Endodermal cell (in vitro differentiated cells): ENCODE data around the gene COL4A5. TPM values are rescaled to one million over a fixed set of nuclear protein-coding genes. Genes with fewer than 3 reads are reported as not detected.
A peak's percentile ranks its signal among the peaks of the same experiment; 100 is the strongest.

Source experiments
- DNase-seq: peaks from one replicate; pipeline ENCODE4 v3.0.0-alpha.2; 2017
- H3K27ac ChIP-seq: 2 replicates; pipeline ENCODE4 v1.5.1; 2013; ENCODE audit warnings: mild to moderate bottlenecking, low read depth, low read length, moderate library complexity
- H3K27me3 ChIP-seq: 2 replicates; pipeline ENCODE4 v1.6.1; 2013; ENCODE audit warnings: mild to moderate bottlenecking, low read length, moderate library complexity; ENCODE audit not compliant: insufficient read depth, control insufficient read depth, poor library complexity, severe bottlenecking
- H3K36me3 ChIP-seq: 2 replicates; pipeline ENCODE4 v1.7.0; 2013; ENCODE audit warnings: mild to moderate bottlenecking, low read length, moderate library complexity; ENCODE audit not compliant: control insufficient read depth, insufficient read depth
- H3K4me1 ChIP-seq: one replicate; pipeline ENCODE4 v1.7.0; 2013; ENCODE audit warnings: low read length; ENCODE audit not compliant: control insufficient read depth, insufficient read depth
- H3K4me3 ChIP-seq: 2 replicates; pipeline ENCODE4 v1.5.1; 2013; ENCODE audit warnings: mild to moderate bottlenecking, low read length, moderate library complexity
- H3K9ac ChIP-seq: 2 replicates; pipeline ENCODE4 v1.6.1; 2013; ENCODE audit warnings: mild to moderate bottlenecking, low read length, moderate library complexity; ENCODE audit not compliant: poor library complexity, severe bottlenecking; ENCODE audit errors: extremely low read depth
- H3K9me3 ChIP-seq: 2 replicates; pipeline ENCODE4 v1.6.1; 2013; ENCODE audit warnings: mild to moderate bottlenecking, low read length, moderate library complexity; ENCODE audit not compliant: control insufficient read depth
- H3K27ac Mint-ChIP-seq: 2 replicates; pipeline ENCODE4 v1.8.0; 2020; ENCODE audit warnings: mixed read lengths
- H3K27me3 Mint-ChIP-seq: 2 replicates; pipeline ENCODE4 v1.8.0; 2021; ENCODE audit warnings: mild to moderate bottlenecking, mixed read lengths; ENCODE audit not compliant: insufficient read depth
- H3K36me3 Mint-ChIP-seq: 2 replicates; pipeline ENCODE4 v1.8.0; 2020; ENCODE audit warnings: low read depth, mixed read lengths
- H3K4me1 Mint-ChIP-seq: 2 replicates; pipeline ENCODE4 v1.8.0; 2020; ENCODE audit warnings: mixed read lengths
- H3K4me3 Mint-ChIP-seq: 2 replicates; pipeline ENCODE4 v1.8.0; 2020; ENCODE audit warnings: mild to moderate bottlenecking, moderate library complexity, mixed read lengths
- H3K9me3 Mint-ChIP-seq: 2 replicates; pipeline ENCODE4 v1.8.0; 2020; ENCODE audit warnings: mild to moderate bottlenecking, mixed read lengths
- WGBS, 2 experiments: methylation state at CpG; one replicate each; pipeline versions ENCODE4 v1.1.5 to v1.1.7; 2013; ENCODE audit warnings: missing lambda C conversion rate in 2 of 2, mixed read lengths in 1 of 2; ENCODE audit not compliant: insufficient coverage in 1 of 2, insufficient read length in 1 of 2; 5-methylcytosine and 5-hydroxymethylcytosine counted together
- total RNA-seq, 2 donors: library from RNA; stranded (reverse); fragmentation: NEBNext Ultra II Directional in 1 of 2; extraction: Animal tissue kit (Norgen Biotek cat#: 25700) in 1 of 2; gene quantifications; 2 replicates in 1 of 2; 3 replicates in 1 of 2; pipeline ENCODE4 v1.2.1, GENCODE V29; 2021
- TF ChIP-seq, protein P1 (sequence below): fragments of 200-600 bp; sonication (generic); conservative IDR thresholded peaks from 2 replicates; pipeline ENCODE4 v1.5.0; 2021; ENCODE audit warnings: antibody characterized with exemption, mild to moderate bottlenecking

COL4A5 gene
- total RNA-seq, 2 donors from 2014 or later = 212 to 365 TPM

- WGBS, 2 experiments = 60 to 89% methylated on average over 1 of the region's 1 CpG
- peak overlapping the region; percentile 88 for H3K27ac Mint-ChIP-seq
- TF ChIP-seq, protein P1, sequence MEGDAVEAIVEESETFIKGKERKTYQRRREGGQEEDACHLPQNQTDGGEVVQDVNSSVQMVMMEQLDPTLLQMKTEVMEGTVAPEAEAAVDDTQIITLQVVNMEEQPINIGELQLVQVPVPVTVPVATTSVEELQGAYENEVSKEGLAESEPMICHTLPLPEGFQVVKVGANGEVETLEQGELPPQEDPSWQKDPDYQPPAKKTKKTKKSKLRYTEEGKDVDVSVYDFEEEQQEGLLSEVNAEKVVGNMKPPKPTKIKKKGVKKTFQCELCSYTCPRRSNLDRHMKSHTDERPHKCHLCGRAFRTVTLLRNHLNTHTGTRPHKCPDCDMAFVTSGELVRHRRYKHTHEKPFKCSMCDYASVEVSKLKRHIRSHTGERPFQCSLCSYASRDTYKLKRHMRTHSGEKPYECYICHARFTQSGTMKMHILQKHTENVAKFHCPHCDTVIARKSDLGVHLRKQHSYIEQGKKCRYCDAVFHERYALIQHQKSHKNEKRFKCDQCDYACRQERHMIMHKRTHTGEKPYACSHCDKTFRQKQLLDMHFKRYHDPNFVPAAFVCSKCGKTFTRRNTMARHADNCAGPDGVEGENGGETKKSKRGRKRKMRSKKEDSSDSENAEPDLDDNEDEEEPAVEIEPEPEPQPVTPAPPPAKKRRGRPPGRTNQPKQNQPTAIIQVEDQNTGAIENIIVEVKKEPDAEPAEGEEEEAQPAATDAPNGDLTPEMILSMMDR = no peak
- Histone ChIP-seq H3K36me3 (peaks cover 7% of the 10 kb centered on the region), H3K27me3 (no peaks in the 10 kb centered on the region), H3K4me3 (no peak overlapping the region), H3K9ac (no peak overlapping the region), H3K27ac (no peak overlapping the region), H3K4me1 (no peaks in the 10 kb centered on the region), H3K9me3 (peaks cover 16% of the 10 kb centered on the region)
- peaks cover 48% of the 10 kb centered on the region for H3K4me1 Mint-ChIP-seq
- peaks cover 36% of the 10 kb centered on the region for H3K36me3 Mint-ChIP-seq
- no peak overlapping the region for H3K4me3 Mint-ChIP-seq
- H3K27me3 Mint-ChIP-seq = no peaks in the 10 kb centered on the region
- no peak for DNase-seq
- peaks cover 17% of the 10 kb centered on the region for H3K9me3 Mint-ChIP-seq
These were observed 42.7 kb upstream of the COL4A5 start for GRCh38 chrX:108396986-108397385.

DNA sequence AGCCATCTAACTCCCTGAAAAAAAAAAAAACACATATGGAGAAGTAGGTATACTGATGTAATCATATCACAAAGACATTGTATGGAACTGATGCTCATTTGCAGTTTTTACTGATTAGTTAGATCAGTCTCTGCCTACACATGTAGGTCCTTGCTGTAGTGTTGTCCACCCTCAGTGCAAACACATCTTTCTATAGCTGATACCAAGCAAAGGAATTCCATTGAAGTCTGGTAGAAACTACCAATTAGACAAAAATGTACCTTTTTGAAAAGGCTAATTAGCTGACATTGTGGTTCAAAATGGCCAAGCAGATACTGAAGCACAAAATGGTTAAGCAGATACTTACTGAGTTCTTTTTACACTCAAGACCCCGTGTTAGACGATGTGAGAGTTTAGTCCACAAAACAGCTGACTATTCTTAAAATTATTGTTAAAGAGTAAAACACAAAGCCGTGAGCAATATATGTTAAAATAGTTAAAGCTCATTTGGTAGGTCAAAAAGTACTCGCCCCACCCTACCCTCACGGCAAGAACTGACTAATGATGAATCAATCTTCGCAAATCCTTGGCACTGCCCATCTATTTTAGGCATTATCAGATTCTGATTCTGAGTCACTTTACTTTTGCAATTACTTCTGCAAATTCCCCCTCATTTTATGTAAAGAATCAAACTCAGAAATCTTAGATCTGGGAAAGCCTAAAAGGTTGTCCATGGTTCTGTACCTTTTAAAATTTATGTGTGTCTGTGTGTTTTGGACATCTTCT is 41.8 kb upstream of the COL4A5 start:
- Histone ChIP-seq H3K4me3 (no peak overlapping the region), H3K27ac (no peak overlapping the region), H3K9me3 (peaks cover 10% of the 10 kb centered on the region), H3K27me3 (no peaks in the 10 kb centered on the region), H3K36me3 (no peaks in the 10 kb centered on the region), H3K4me1 (no peaks in the 10 kb centered on the region), H3K9ac (no peak overlapping the region)
- WGBS, 2 experiments = 96% methylated on average over 5 of the region's 6 CpGs; no CpG with 5 or more reads in 1 of the 2 experiments
- TF ChIP-seq, protein P1 = no peak
- Mint-ChIP-seq H3K27me3 (no peaks in the 10 kb centered on the region), H3K36me3 (peaks cover 29% of the 10 kb centered on the region), H3K4me1 (peaks cover 48% of the 10 kb centered on the region), H3K9me3 (peaks cover 14% of the 10 kb centered on the region), H3K27ac (peak overlapping the region; percentile 88), H3K4me3 (no peak overlapping the region)
- no peak for DNase-seq

DNA sequence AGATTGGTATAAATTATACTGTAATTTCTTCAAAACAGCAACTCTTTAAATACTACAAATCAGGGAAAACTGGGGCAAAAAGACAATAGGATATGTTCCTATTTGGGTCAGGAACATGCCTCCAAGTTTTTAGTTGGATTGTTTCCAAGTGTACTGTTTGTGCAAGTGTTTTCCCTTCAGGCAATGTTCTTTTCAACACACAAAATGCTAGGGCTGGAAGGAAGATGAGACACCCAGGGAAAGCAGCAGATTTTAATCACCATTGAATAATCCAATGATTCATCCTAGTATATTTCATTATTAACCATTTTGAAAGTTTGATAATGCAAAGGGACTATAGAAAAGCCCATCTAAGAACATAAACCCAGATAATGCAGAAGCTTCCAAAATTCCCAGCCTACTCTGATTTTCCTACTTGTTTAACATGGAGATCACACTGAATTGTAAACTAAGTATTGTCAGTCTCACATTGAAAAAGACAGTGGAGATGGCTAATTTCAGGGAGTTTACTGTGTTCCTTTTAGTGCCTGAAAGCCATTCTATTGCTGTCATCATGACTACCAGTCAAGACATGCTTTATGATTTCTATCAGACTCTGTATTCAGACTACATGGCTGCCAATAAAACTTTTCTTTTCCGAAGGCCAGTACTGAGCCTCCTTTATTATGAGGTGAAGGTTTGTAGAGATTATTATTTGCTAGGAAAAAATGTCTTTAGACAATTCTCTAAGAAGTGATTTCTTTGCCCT is 40.0 kb upstream of the COL4A5 start:
- H3K9me3 ChIP-seq = no peaks in the 10 kb centered on the region
- no peak overlapping the region for H3K27ac Mint-ChIP-seq
- no peaks in the 10 kb centered on the region for H3K9me3 Mint-ChIP-seq
- TF ChIP-seq, protein P1 = no peak
- no CpG with 5 or more reads among the region's 1 CpG for WGBS, 2 experiments
- no peak for DNase-seq
- H3K27ac ChIP-seq = no peak overlapping the region
- no peaks in the 10 kb centered on the region for H3K36me3 ChIP-seq
- no peaks in the 10 kb centered on the region for H3K27me3 ChIP-seq
- H3K4me3 ChIP-seq = no peak overlapping the region
- no peaks in the 10 kb centered on the region for H3K4me1 ChIP-seq
- H3K4me1 Mint-ChIP-seq = peaks cover 49% of the 10 kb centered on the region
- H3K27me3 Mint-ChIP-seq = no peaks in the 10 kb centered on the region
- H3K9ac ChIP-seq = no peak overlapping the region
- no peak overlapping the region for H3K4me3 Mint-ChIP-seq
- peaks cover 15% of the 10 kb centered on the region for H3K36me3 Mint-ChIP-seq
